ENCODE results near the gene LCE3C. TPM values are rescaled to one million over a fixed set of nuclear protein-coding genes. Genes with fewer than 3 reads are reported as not detected.

The LCE3C gene
- total RNA-seq, 1 donor from 2014 or later: not detected

Other genes with a start within 250 kb of the LCE3C start
- not detected in 2 replicates for gene FLG2, start 240.2 kb upstream of the LCE3C start, total RNA-seq
- not detected in 2 replicates for gene CRNN, start 186.0 kb upstream of the LCE3C start, total RNA-seq
- not detected in 2 replicates for gene LCE5A, start 89.4 kb upstream of the LCE3C start, total RNA-seq
- not detected in 2 replicates for gene CRCT1, start 85.8 kb upstream of the LCE3C start, total RNA-seq
- gene LCE3E, start 33.5 kb upstream of the LCE3C start, total RNA-seq: not detected in 2 replicates
- not detected in 2 replicates for gene LCE3D, start 19.7 kb upstream of the LCE3C start, total RNA-seq
- not detected in 2 replicates for gene LCE3B, start 13.6 kb downstream of the LCE3C start, total RNA-seq
- gene LCE3A, start 22.9 kb downstream of the LCE3C start, total RNA-seq: not detected in 2 replicates
- gene LCE2D, start 63.1 kb downstream of the LCE3C start, total RNA-seq: not detected in 2 replicates
- gene LCE2C, start 75.0 kb downstream of the LCE3C start, total RNA-seq: not detected in 2 replicates
- not detected in 2 replicates for gene LCE2B, start 85.9 kb downstream of the LCE3C start, total RNA-seq
- gene LCE2A, start 98.1 kb downstream of the LCE3C start, total RNA-seq: not detected in 2 replicates
- not detected in 2 replicates for gene LCE4A, start 107.9 kb downstream of the LCE3C start, total RNA-seq
- gene KPRP, start 157.8 kb downstream of the LCE3C start, total RNA-seq: not detected in 2 replicates
- not detected in 2 replicates for gene LCE1F, start 174.9 kb downstream of the LCE3C start, total RNA-seq
- not detected in 2 replicates for gene LCE1E, start 186.0 kb downstream of the LCE3C start, total RNA-seq
- not detected in 2 replicates for gene LCE1D, start 196.5 kb downstream of the LCE3C start, total RNA-seq
- not detected in 2 replicates for gene LCE1C, start 206.4 kb downstream of the LCE3C start, total RNA-seq
- gene LCE1B, start 211.7 kb downstream of the LCE3C start, total RNA-seq: not detected in 2 replicates
- not detected in 2 replicates for gene LCE1A, start 227.2 kb downstream of the LCE3C start, total RNA-seq
- gene LCE6A, start 242.6 kb downstream of the LCE3C start, total RNA-seq: not detected in 2 replicates

Measured in dermis blood vessel endothelial cell (primary cell).